ENCODE data around the gene KRT37. TPM values are rescaled to one million over a fixed set of nuclear protein-coding genes. Genes with fewer than 3 reads are reported as not detected.
A peak's percentile ranks its signal among the peaks of the same experiment; 100 is the strongest.

The KRT37 gene
- total and polyA plus RNA-seq, 7 donors, result not detected

DNA sequence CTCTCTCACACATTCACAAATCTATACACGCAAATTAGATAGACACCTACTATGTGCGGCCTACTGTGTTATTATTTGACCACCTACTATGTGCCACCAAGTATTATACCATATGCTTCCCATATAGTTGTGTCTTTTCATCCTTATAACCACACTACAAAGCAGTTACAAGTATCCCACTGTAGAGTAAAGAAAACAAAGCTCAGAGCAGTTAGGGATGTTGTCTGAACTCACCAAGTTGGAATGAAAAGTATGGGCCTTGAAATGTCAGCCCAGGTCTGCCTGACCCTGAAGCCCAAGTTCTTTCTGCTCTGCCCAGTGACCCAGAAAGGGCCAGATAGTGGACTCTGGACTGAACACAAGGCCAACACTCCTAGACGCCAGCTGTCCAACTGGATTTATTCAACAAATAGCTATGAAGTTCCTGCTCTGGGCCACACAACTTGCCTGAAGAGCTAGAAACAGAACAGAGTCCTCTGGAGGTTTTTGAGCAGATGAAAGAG lies 8.5 kb downstream of the KRT37 start:
- ATAC-seq (peak; percentile 71 to 79 (median 78)), DNase-seq (no peak)
- Histone ChIP-seq H3K27me3 (ENCODE audit: insufficient read depth in 3 of 3, low read length in 2 of 3) (no peaks in the 10 kb centered on the region), H3K9me3 (no peaks in the 10 kb centered on the region), H3K4me3 (no peak overlapping the region), H3K27ac (peak overlapping the region; percentile 65), H3K4me1 (peaks cover 5% of the 10 kb centered on the region), H3K36me3 (ENCODE audit: insufficient read depth in 1 of 2, low read depth in 1 of 2) (no peaks in the 10 kb centered on the region)
- intact Hi-C loops (cut with DNase I), result loop anchor here in 1 of 2 donors (10.0 kb wide), 1 partner anchor 229 kb away; no protein-coding TSS in a partner anchor
- WGBS, 3 donors, result 53 to 62% (median 58%) methylated on average over 3 of the region's 3 CpGs
- TF ChIP-seq, protein P1, sequence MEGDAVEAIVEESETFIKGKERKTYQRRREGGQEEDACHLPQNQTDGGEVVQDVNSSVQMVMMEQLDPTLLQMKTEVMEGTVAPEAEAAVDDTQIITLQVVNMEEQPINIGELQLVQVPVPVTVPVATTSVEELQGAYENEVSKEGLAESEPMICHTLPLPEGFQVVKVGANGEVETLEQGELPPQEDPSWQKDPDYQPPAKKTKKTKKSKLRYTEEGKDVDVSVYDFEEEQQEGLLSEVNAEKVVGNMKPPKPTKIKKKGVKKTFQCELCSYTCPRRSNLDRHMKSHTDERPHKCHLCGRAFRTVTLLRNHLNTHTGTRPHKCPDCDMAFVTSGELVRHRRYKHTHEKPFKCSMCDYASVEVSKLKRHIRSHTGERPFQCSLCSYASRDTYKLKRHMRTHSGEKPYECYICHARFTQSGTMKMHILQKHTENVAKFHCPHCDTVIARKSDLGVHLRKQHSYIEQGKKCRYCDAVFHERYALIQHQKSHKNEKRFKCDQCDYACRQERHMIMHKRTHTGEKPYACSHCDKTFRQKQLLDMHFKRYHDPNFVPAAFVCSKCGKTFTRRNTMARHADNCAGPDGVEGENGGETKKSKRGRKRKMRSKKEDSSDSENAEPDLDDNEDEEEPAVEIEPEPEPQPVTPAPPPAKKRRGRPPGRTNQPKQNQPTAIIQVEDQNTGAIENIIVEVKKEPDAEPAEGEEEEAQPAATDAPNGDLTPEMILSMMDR (IDR thresholded peaks at IDR 0.05), result no peak

DNA sequence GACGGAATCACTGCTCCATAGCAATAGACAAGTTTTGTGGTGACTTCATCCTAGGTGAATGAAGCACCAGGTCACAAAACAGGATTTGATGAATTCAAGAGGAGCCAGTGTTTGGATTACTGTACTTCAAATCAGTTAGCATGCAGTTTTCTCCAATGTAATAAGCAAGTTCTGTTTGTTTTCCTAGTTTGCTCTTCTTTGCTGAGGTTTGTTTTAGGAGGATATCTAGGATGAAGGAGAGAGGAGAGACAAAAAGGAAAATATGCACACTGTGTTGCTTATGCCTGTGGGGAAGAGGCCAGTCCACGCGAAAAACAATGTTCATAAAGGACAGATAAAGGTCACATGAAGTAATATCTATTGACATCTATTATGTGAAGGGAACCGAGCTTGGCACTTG lies 9.0 kb downstream of the KRT37 start:
- no peaks in the 10 kb centered on the region for H3K9me3 ChIP-seq
- TF ChIP-seq, protein P1 (IDR thresholded peaks at IDR 0.05), result no peak
- DNase-seq (no peak), ATAC-seq (no peak)
- 49 to 70% (median 59%) methylated on average over 4 of the region's 4 CpGs for WGBS, 3 donors
- intact Hi-C loops (cut with DNase I), result loop anchor here in 1 of 2 donors (10.0 kb wide), 1 partner anchor 229 kb away; no protein-coding TSS in a partner anchor
- H3K4me3 ChIP-seq, result no peak overlapping the region
- H3K36me3 ChIP-seq (ENCODE audit: insufficient read depth in 1 of 2, low read depth in 1 of 2), result no peaks in the 10 kb centered on the region
- H3K27me3 ChIP-seq (ENCODE audit: insufficient read depth in 3 of 3, low read length in 2 of 3), result no peaks in the 10 kb centered on the region
- H3K4me1 ChIP-seq, result peaks cover 5% of the 10 kb centered on the region
- peak overlapping the region; percentile 65 for H3K27ac ChIP-seq

DNA sequence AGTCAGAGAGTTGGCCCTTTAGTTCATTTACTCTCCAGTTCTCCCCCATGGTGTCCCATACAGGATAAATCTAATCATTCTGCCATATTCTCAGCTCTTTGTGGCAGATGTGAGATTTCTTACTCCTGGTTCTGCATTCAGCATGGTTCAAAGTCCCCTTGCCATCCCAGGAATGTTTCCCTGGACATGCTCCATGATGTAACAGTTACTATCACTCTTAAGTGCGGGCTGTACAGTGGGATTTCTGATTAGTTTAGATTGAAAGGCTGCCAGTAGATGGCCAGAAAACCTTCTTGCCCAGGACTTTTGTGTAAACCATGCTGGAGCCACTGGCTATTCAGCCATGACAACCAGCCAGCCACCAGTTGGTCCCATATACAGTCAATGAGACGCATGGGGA lies 10.4 kb downstream of the KRT37 start:
- 86 to 92% (median 90%) methylated on average over 2 of the region's 2 CpGs for WGBS, 3 donors
- Histone ChIP-seq H3K4me1 (peaks cover 5% of the 10 kb centered on the region), H3K4me3 (no peak overlapping the region), H3K9me3 (no peaks in the 10 kb centered on the region), H3K27me3 (ENCODE audit: insufficient read depth in 3 of 3, low read length in 2 of 3) (no peaks in the 10 kb centered on the region), H3K27ac (no peak overlapping the region), H3K36me3 (ENCODE audit: insufficient read depth in 1 of 2, low read depth in 1 of 2) (no peaks in the 10 kb centered on the region)
- intact Hi-C loops (cut with DNase I), result loop anchor here in 1 of 2 donors (10.0 kb wide), 1 partner anchor 231 kb away; no protein-coding TSS in a partner anchor
- no peak for ATAC-seq
- TF ChIP-seq, protein P1 (IDR thresholded peaks at IDR 0.05), result no peak
- DNase-seq, result no peak

DNA sequence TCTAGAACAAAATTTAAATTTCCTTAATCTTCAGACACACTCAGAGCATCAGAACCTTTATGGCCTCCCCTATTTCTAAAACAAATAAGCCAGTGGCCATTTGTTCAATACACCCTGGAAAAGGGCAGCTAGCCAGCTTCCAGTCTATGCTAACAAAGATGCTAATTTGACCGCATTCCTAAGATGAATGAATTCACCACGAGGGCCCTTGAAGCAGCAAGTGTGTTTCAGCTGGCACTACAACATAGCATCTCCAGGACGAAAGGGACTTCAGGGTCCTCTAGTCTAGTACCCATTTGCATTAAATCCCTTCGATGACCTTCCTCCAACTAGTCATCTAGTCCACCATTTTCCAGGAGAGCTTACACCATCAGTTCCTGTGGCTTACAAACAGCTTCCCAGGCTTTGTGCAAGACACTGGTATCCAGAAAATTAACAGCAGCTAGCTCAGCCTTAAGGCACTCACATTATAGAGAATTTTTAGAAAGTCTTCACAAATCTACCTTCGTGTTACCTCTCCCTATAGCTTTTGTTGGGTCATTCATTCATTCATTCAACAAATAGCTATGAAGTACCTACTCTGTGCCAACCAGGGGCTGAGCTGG lies 10.9 kb downstream of the KRT37 start:
- TF ChIP-seq, protein P1 (IDR thresholded peaks at IDR 0.05), result no peak
- intact Hi-C loops (cut with DNase I), result loop anchor here in 1 of 2 donors (10.0 kb wide), 1 partner anchor 231 kb away; no protein-coding TSS in a partner anchor
- peaks cover 5% of the 10 kb centered on the region for H3K4me1 ChIP-seq
- WGBS, 3 donors, result 62 to 67% (median 63%) methylated on average over 5 of the region's 5 CpGs
- no peak overlapping the region for H3K4me3 ChIP-seq
- H3K9me3 ChIP-seq, result no peaks in the 10 kb centered on the region
- no peaks in the 10 kb centered on the region for H3K27me3 ChIP-seq (ENCODE audit: insufficient read depth in 3 of 3, low read length in 2 of 3)
- no peaks in the 10 kb centered on the region for H3K36me3 ChIP-seq (ENCODE audit: insufficient read depth in 1 of 2, low read depth in 1 of 2)
- ATAC-seq, result no peak
- DNase-seq, result no peak
- H3K27ac ChIP-seq, result no peak overlapping the region

Data from psoas muscle (tissue), 8 donors.